ENCODE results near the gene GART.

The GART gene

GRCh38 chr21:33455686-33456446 is 86.1 kb downstream of the GART start:
- TF ChIP-seq POLR2A (IDR thresholded peaks at IDR 0.05; ENCODE audit: low read depth, low read length), result no peak
- TF ChIP-seq POLR2AphosphoS5 (IDR thresholded peaks at IDR 0.05; ENCODE audit: low read depth, low read length), result no peak
- no peak for TF ChIP-seq POU2F2 (IDR thresholded peaks at IDR 0.05; ENCODE audit: low read depth, low read length)
- TF ChIP-seq PAX5 (IDR thresholded peaks at IDR 0.05; ENCODE audit: insufficient read depth, low read length, severe bottlenecking), result no peak
- TF ChIP-seq TAF1 (IDR thresholded peaks at IDR 0.05; ENCODE audit: low read depth, low read length), result no peak
- TF ChIP-seq SPI1 (IDR thresholded peaks at IDR 0.05; ENCODE audit: low read depth, low read length), result no peak
- FAIRE-seq (no peak), DNase-seq (ENCODE audit: insufficient read length, low spot score) (no peak)

Data from GM12891 (cell line).